Measurements from ENCODE around the gene ZNF507. TPM values are rescaled to one million over a fixed set of nuclear protein-coding genes. Genes with fewer than 3 reads are reported as not detected.

ZNF507 gene
- total and polyA plus RNA-seq, 9 of the 15 experiments (the other 6 are each of a cell fraction or from before 2014, with no cell fraction given) = 2.9 to 25.0 (median 10.4) TPM

- no peak for TF ChIP-seq CEBPZ (IDR thresholded peaks at IDR 0.05; ENCODE audit: borderline replicate concordance, low read depth, low read length)
- peak; percentile 48; the same call in 1 of the 2 replicates for TF ChIP-seq FOSL1 (tag; conservative IDR thresholded peaks at IDR 0.05)
- no peak for TF ChIP-seq DLX4 (CRISPR knock-in tag; IDR thresholded peaks at IDR 0.05)
- no peak for TF ChIP-seq NFE2L1 (tag; IDR thresholded peaks at IDR 0.05; ENCODE audit: borderline replicate concordance, low read depth)
- TF ChIP-seq ZNF324 (CRISPR knock-in tag; IDR thresholded peaks at IDR 0.05) = no peak
- TF ChIP-seq UBTF (IDR thresholded peaks at IDR 0.05; ENCODE audit: borderline replicate concordance in 1 of 2, low read depth in 2 of 2, low read length in 2 of 2) = no peak
- TF ChIP-seq ZC3H4 (CRISPR knock-in tag; IDR thresholded peaks at IDR 0.05; ENCODE audit: borderline replicate concordance) = no peak
- TF ChIP-seq NRF1 (conservative IDR thresholded peaks at IDR 0.05 in 1 of 2, IDR thresholded peaks at IDR 0.05 in 1 of 2) = no peak
- no peak for TF ChIP-seq ZNF75A (CRISPR knock-in tag; IDR thresholded peaks at IDR 0.05)
- no peak for TF ChIP-seq ZNF511 (CRISPR knock-in tag; IDR thresholded peaks at IDR 0.05)
- peak; percentile 67 for TF ChIP-seq RBBP5 (IDR thresholded peaks at IDR 0.05; ENCODE audit: borderline replicate concordance, insufficient read depth, low read length, poor library complexity, severe bottlenecking)
- TF ChIP-seq ZNF436 (CRISPR knock-in tag; IDR thresholded peaks at IDR 0.05) = no peak
- TF ChIP-seq ZNF140 (CRISPR knock-in tag; IDR thresholded peaks at IDR 0.05) = no peak
- TF ChIP-seq MITF (IDR thresholded peaks at IDR 0.05) = no peak
- peak; percentile 92 for TF ChIP-seq ZBTB17 (CRISPR knock-in tag; IDR thresholded peaks at IDR 0.05)
- TF ChIP-seq STAG1 (CRISPR knock-in tag; IDR thresholded peaks at IDR 0.05; ENCODE audit: borderline replicate concordance) = no peak
Observed at GRCh38 chr19:32421589-32422361, 76.4 kb downstream of the ZNF507 start (continued).
